ENCODE measurements around the gene BNC2.

DNA sequence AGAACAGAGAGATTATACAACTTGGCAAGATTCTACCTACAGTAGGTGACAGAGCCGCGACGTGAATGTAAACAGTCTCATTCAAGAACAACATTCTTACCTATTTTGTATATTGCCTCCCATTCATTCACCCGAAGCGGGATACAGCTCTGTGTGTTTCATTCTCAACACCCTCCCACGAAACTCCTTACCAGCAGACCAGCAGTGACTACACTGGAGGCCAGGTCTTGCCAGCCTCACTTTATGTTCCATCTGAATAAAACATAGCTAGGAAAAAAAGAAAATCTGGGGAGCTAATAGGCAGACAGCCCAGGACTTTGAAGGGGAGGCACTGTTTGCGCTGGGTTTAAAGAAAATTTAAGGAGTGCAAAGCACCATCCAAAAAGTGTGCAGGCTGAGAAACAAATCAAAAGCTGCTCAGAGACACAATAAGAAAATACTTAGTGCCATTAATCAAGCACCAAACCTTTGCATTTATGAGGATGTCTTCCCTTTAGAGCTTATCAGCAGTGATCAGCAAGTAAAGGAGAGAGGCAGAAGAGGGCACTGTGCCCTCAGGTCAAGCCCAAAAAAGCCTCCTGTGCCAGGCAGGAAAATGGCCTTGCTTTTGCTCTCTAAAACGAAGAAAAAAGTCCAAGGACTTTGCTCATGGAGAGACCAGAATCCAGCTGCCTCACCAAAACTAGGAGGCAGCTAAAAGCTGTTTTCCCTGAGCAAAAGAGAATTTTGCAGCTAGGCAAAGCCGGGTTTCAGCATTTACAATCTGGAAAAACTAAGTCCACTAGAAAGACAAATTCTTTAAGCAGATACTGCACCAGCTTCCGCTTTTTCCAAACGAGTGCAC is 295.1 kb downstream of the BNC2 start:
- TF ChIP-seq GATA3 (IDR thresholded peaks at IDR 0.05; ENCODE audit: low read depth, low read length) (no peak), GATA2 (IDR thresholded peaks at IDR 0.05; ENCODE audit: low read depth, low read length) (peak; percentile 57)
